ENCODE data around the gene FRS2.

Gene FRS2

DNA sequence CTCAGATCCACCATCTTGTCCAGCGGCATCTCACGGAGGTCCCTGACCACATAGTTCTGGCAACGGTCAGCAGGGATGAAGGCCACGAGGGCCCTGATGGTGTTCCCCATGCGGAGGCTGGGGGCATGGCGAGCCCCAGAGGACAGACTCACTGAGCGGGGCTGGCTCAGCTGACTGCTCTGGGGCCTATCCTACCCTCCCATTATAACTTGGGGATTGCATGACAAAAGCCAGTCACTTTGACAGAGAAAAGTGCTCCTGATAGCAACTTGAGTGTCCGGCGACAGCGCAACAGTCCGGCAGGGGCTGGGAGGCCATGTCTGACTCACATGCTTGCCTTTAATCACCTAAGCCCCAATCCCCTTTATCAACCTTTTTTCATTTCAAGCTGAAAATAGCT, 140.5 kb downstream of the FRS2 start, which contains the start of gene LRRC10:
TSS of gene LRRC10 (minus strand) at position 179 of the 400 bp plus-strand sequence. CDS start at position 110, 69 bp downstream.
- no peaks in the 10 kb centered on the region for H4K20me1 ChIP-seq (ENCODE audit: insufficient read depth)
- no peak for TF ChIP-seq CTCF (conservative IDR thresholded peaks at IDR 0.05; ENCODE audit: low read depth, low read length)
- no peaks in the 10 kb centered on the region for H3K36me3 ChIP-seq (ENCODE audit: insufficient read depth)
- no peak within 1 kb of the TSS for H3K4me2 ChIP-seq
- no peaks in the 10 kb centered on the region for H3K4me1 ChIP-seq (ENCODE audit: low read depth, poor library complexity, severe bottlenecking)
- no peak within 1 kb of the TSS for H3K9ac ChIP-seq
- no peak within 1 kb of the TSS for H2AFZ ChIP-seq (ENCODE audit: low read depth)
- no peak within 1 kb of the TSS for H3K4me3 ChIP-seq (IDR thresholded peaks at IDR 0.05; ENCODE audit: insufficient read depth, low read depth, low read length)
- H3K79me2 ChIP-seq (ENCODE audit: insufficient read depth, low read depth) = no peaks in the 10 kb centered on the region
- H3K27ac ChIP-seq = no peak within 1 kb of the TSS
- H3K27me3 ChIP-seq (ENCODE audit: insufficient read depth, low read depth) = no peaks in the 10 kb centered on the region

DNA sequence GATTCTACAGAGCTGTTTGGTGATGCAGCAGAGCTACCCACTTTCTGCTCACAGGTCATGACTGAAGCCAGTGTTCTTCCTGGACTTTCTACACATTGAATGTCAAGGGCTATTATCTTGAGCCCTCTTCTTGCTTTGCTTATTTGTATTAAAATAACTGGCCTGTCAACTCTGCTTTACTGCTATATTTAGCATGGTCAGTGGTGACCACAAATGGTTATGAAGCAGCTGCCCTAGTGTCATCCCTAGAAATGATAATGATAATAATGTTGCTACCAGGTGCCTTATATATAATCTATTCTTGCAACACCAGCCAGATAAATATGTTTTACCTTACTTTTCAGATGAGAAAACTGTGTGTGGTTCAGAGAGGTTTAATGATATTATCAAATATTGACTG, 143.2 kb downstream of the FRS2 start:
- Histone ChIP-seq H3K27me3 (ENCODE audit: insufficient read depth, low read depth) (no peaks in the 10 kb centered on the region), H3K4me2 (no peak overlapping the region), H3K4me1 (ENCODE audit: low read depth, poor library complexity, severe bottlenecking) (no peaks in the 10 kb centered on the region), H3K4me3 (IDR thresholded peaks at IDR 0.05; ENCODE audit: insufficient read depth, low read depth, low read length) (no peak overlapping the region), H3K27ac (no peak overlapping the region), H3K36me3 (ENCODE audit: insufficient read depth) (no peaks in the 10 kb centered on the region), H3K79me2 (ENCODE audit: insufficient read depth, low read depth) (no peaks in the 10 kb centered on the region), H2AFZ (ENCODE audit: low read depth) (no peak overlapping the region), H3K9ac (no peak overlapping the region), H4K20me1 (ENCODE audit: insufficient read depth) (no peaks in the 10 kb centered on the region)
- no peak for TF ChIP-seq CTCF (conservative IDR thresholded peaks at IDR 0.05; ENCODE audit: low read depth, low read length)

DNA sequence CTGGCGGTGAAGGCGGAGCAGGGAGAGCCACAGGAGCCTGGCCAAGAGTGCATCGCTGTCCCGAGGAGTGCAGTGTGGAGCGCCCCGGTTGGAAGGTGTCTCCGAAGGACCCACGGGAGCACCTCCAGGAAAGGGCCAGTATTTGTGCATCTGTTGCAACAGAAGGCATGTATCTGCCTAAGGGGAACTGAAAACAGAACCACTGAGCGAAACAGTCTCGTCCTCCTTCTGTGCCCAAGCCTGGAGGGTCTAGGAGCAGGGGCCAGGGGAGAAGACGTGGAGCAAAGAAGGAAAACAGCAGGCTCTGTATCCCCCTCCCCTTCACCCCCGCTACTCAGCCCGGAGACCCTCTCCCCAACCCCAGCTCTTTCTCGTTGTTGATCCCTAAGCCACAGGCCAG, 145.8 kb downstream of the FRS2 start:
- H3K4me2 ChIP-seq = no peak overlapping the region
- no peak overlapping the region for H3K4me3 ChIP-seq (IDR thresholded peaks at IDR 0.05; ENCODE audit: insufficient read depth, low read depth, low read length)
- H3K27me3 ChIP-seq (ENCODE audit: insufficient read depth, low read depth) = no peaks in the 10 kb centered on the region
- H2AFZ ChIP-seq (ENCODE audit: low read depth) = no peak overlapping the region
- H3K36me3 ChIP-seq (ENCODE audit: insufficient read depth) = no peaks in the 10 kb centered on the region
- no peaks in the 10 kb centered on the region for H3K79me2 ChIP-seq (ENCODE audit: insufficient read depth, low read depth)
- H3K27ac ChIP-seq = no peak overlapping the region
- no peak for TF ChIP-seq CTCF (conservative IDR thresholded peaks at IDR 0.05; ENCODE audit: low read depth, low read length)
- H3K4me1 ChIP-seq (ENCODE audit: low read depth, poor library complexity, severe bottlenecking) = no peaks in the 10 kb centered on the region
- no peaks in the 10 kb centered on the region for H4K20me1 ChIP-seq (ENCODE audit: insufficient read depth)
- H3K9ac ChIP-seq = no peak overlapping the region

- no peak overlapping the region for H3K4me3 ChIP-seq (IDR thresholded peaks at IDR 0.05; ENCODE audit: insufficient read depth, low read depth, low read length)
- H4K20me1 ChIP-seq (ENCODE audit: insufficient read depth) = no peaks in the 10 kb centered on the region
- H3K4me1 ChIP-seq (ENCODE audit: low read depth, poor library complexity, severe bottlenecking) = no peaks in the 10 kb centered on the region
- H3K27me3 ChIP-seq (ENCODE audit: insufficient read depth, low read depth) = no peaks in the 10 kb centered on the region
- H2AFZ ChIP-seq (ENCODE audit: low read depth) = no peak overlapping the region
- no peak for TF ChIP-seq CTCF (conservative IDR thresholded peaks at IDR 0.05; ENCODE audit: low read depth, low read length)
- no peaks in the 10 kb centered on the region for H3K79me2 ChIP-seq (ENCODE audit: insufficient read depth, low read depth)
- no peaks in the 10 kb centered on the region for H3K36me3 ChIP-seq (ENCODE audit: insufficient read depth)
- no peak overlapping the region for H3K27ac ChIP-seq
- no peak overlapping the region for H3K4me2 ChIP-seq
- H3K9ac ChIP-seq = no peak overlapping the region
Observed at GRCh38 chr12:69619050-69619449, 148.9 kb downstream of the FRS2 start.

All from KMS-11 (cell line).